PFSK-1 (cell line): ENCODE measurements around the gene SAMD8.

Experiments used
- FOXP2 ChIP-seq: optimal IDR thresholded peaks from 2 replicates; pipeline ENCODE3; 2011; ENCODE audit warnings: borderline replicate concordance, control low read depth, inconsistent platforms; ENCODE audit not compliant: insufficient read depth; ENCODE audit errors: extremely low read length, extremely low read depth
- POLR2AphosphoS5 ChIP-seq: IDR thresholded peaks from 2 replicates; pipeline ENCODE4 v1.6.1; 2012; ENCODE audit warnings: low read depth, mild to moderate bottlenecking, control low read depth, low read length, moderate library complexity
- REST ChIP-seq, 2 experiments: IDR thresholded peaks; 2 replicates each; pipeline versions ENCODE4 v1.6.1 to v1.8.0; 2011 to 2012; ENCODE audit warnings: low read depth in 2 of 2, low read length in 2 of 2, control low read depth in 1 of 2, inconsistent platforms in 1 of 2, mild to moderate bottlenecking in 1 of 2, moderate library complexity in 1 of 2; ENCODE audit not compliant: insufficient read depth in 1 of 2
- SIN3A ChIP-seq: IDR thresholded peaks from 2 replicates; pipeline ENCODE4 v1.6.1; 2012; ENCODE audit warnings: mild to moderate bottlenecking, low read length, moderate library complexity, borderline replicate concordance; ENCODE audit not compliant: insufficient read depth
- TAF1 ChIP-seq: IDR thresholded peaks from 2 replicates; pipeline ENCODE4 v1.6.1; 2012; ENCODE audit warnings: low read length, control low read depth, borderline replicate concordance; ENCODE audit not compliant: insufficient read depth

GRCh38 chr10:75187961-75188426, 76.5 kb downstream of the SAMD8 start:
- TF ChIP-seq REST (IDR thresholded peaks at IDR 0.05; ENCODE audit: insufficient read depth in 1 of 2, low read depth in 2 of 2, low read length in 2 of 2): no peak
- TF ChIP-seq POLR2AphosphoS5: no peak
- no peak for TF ChIP-seq TAF1
- TF ChIP-seq FOXP2: no peak
- no peak for TF ChIP-seq SIN3A
